T-cell (primary cell): ENCODE measurements around the gene MCHR1. TPM values are rescaled to one million over a fixed set of nuclear protein-coding genes. Genes with fewer than 3 reads are reported as not detected.

ENCODE experiments used
- ATAC-seq, 4 experiments: fragments of 200-7000 bp in 3 of 4; fragments of 150-1000 bp in 1 of 4; cut with Tn5 transposase; replicated peaks in 1 of 4; 1 replicate in 3 of 4; 2 replicates in 1 of 4; pipeline ENCODE4 v1.10.0; 2021; ENCODE audit warnings: moderate library complexity in 3 of 4, mild to moderate bottlenecking in 2 of 4, moderate number of reproducible peaks in 1 of 4
- CTCF ChIA-PET, 2 donors: fragments of 300-600 bp; sonication (Branson Sonifier 250); formaldehyde crosslinking; loops; one replicate each; lab custom pipeline; 2022; ENCODE audit warnings: antibody characterized with exemption in 2 of 2; lab: Charles Lee
- POLR2A ChIA-PET, 2 donors: fragments of 300-600 bp; sonication (Branson Sonifier 250); formaldehyde crosslinking; loops; one replicate each; lab custom pipeline; 2022; ENCODE audit warnings: antibody characterized with exemption in 2 of 2; lab: Charles Lee
- DNase-seq, 35 experiments: peaks; one replicate each; pipeline versions ENCODE4 v3.0.0 to v3.0.0-alpha.2; 2013 to 2023
- H3K27ac ChIP-seq: one replicate; pipeline ENCODE4 v1.5.1; 2013; ENCODE audit warnings: low read length
- H3K27me3 ChIP-seq, 2 experiments: replicated peaks in 1 of 2; 1 replicate in 1 of 2; 2 replicates in 1 of 2; pipeline versions ENCODE4 v1.6.1 to v1.7.0; 2013; ENCODE audit warnings: low read length in 1 of 2, mixed read lengths in 1 of 2; ENCODE audit not compliant: control insufficient read depth in 2 of 2, insufficient read depth in 2 of 2; ENCODE audit errors: extremely low read depth in 1 of 2
- H3K36me3 ChIP-seq, 2 donors: 1 replicate in 1 of 2; 2 replicates in 1 of 2; pipeline versions ENCODE4 v1.6.1 to v1.7.0; 2013; ENCODE audit warnings: low read length in 1 of 2; ENCODE audit not compliant: control insufficient read depth in 2 of 2, insufficient read depth in 1 of 2; ENCODE audit errors: extremely low read depth in 1 of 2
- H3K4me1 ChIP-seq, 2 experiments: 1 replicate in 1 of 2; 2 replicates in 1 of 2; pipeline versions ENCODE4 v1.6.1 to v1.7.0; 2013; ENCODE audit warnings: low read length in 2 of 2, mixed read lengths in 1 of 2; ENCODE audit not compliant: insufficient read depth in 2 of 2, control insufficient read depth in 1 of 2; ENCODE audit errors: extremely low read depth in 1 of 2
- H3K4me3 ChIP-seq, 2 donors: 1 replicate in 1 of 2; 2 replicates in 1 of 2; pipeline versions ENCODE4 v1.5.1 to v1.7.0; 2013; ENCODE audit warnings: mild to moderate bottlenecking in 2 of 2, low read length in 1 of 2, moderate library complexity in 1 of 2; ENCODE audit not compliant: control insufficient read depth in 1 of 2; ENCODE audit errors: extremely low read depth in 1 of 2
- H3K9me3 ChIP-seq: 2 replicates; pipeline ENCODE4 v1.7.0; 2013
- H3K27ac Mint-ChIP-seq, 2 donors: one replicate each; pipeline ENCODE4 v1.8.0; 2020 to 2021; ENCODE audit warnings: mild to moderate bottlenecking in 2 of 2, mixed read lengths in 2 of 2
- H3K27me3 Mint-ChIP-seq, 2 donors: one replicate each; pipeline ENCODE4 v1.8.0; 2021 to 2022; ENCODE audit warnings: mixed read lengths in 2 of 2
- H3K36me3 Mint-ChIP-seq: one replicate; pipeline ENCODE4 v1.8.0; 2021; ENCODE audit warnings: mixed read lengths
- H3K4me1 Mint-ChIP-seq, 3 donors: one replicate each; pipeline ENCODE4 v1.8.0; 2020 to 2022; ENCODE audit warnings: mixed read lengths in 3 of 3, mild to moderate bottlenecking in 1 of 3
- H3K4me3 Mint-ChIP-seq, 3 donors: one replicate each; pipeline ENCODE4 v1.8.0; 2020 to 2022; ENCODE audit warnings: mild to moderate bottlenecking in 3 of 3, mixed read lengths in 3 of 3, moderate library complexity in 3 of 3
- H3K9me3 Mint-ChIP-seq, 3 donors: one replicate each; pipeline ENCODE4 v1.8.0; 2020 to 2022; ENCODE audit warnings: mixed read lengths in 3 of 3
- WGBS: methylation state at CpG from one replicate; pipeline ENCODE4 v1.1.5; 2013; ENCODE audit warnings: missing lambda C conversion rate; ENCODE audit not compliant: insufficient coverage; 5-methylcytosine and 5-hydroxymethylcytosine counted together
- total RNA-seq, 35 experiments: library from RNA in 6 of 35; stranded (reverse) in 6 of 35; fragments of 120-200 nt in 1 of 35; gene quantifications; one replicate each; pipeline versions ENCODE4 v1.2.1 to v1.2.4 and lab custom pipeline; 2013 to 2026

MCHR1 gene
- total RNA-seq, 5 donors from 2014 or later (not counting 1 experiment from before 2014, with no cell fraction given), result not detected

GRCh38 chr22:40665312-40665711 is 14.0 kb upstream of the MCHR1 start:
- Histone ChIP-seq H3K4me1 (no peaks in the 10 kb centered on the region), H3K36me3 (no peaks in the 10 kb centered on the region), H3K27me3 (peaks cover 0 to 5% of the 10 kb centered on the region in 2 experiments), H3K27ac (no peak overlapping the region), H3K4me3 (no peak overlapping the region), H3K9me3 (no peaks in the 10 kb centered on the region)
- Mint-ChIP-seq H3K27ac (no peak overlapping the region), H3K4me3 (no peak overlapping the region), H3K4me1 (peaks cover 10 to 14% (median 11%) of the 10 kb centered on the region in 3 donors), H3K9me3 (no peaks in the 10 kb centered on the region), H3K27me3 (no peaks in the 10 kb centered on the region), H3K36me3 (no peaks in the 10 kb centered on the region)
- 84% methylated on average over 2 of the region's 4 CpGs for WGBS
- ATAC-seq (no peak), DNase-seq (no peak)
- ChIA-PET CTCF (no interaction called here), POLR2A (interaction anchor here in 1 of 2 donors (0.6 kb wide), 1 partner anchor 21 kb away, joined by 5 read pairs; no protein-coding TSS in a partner anchor)

GRCh38 chr22:40666151-40666848 is 13.0 kb upstream of the MCHR1 start:
- Mint-ChIP-seq H3K9me3 (no peaks in the 10 kb centered on the region), H3K4me3 (no peak overlapping the region), H3K27me3 (no peaks in the 10 kb centered on the region), H3K36me3 (no peaks in the 10 kb centered on the region), H3K27ac (no peak overlapping the region), H3K4me1 (peaks cover 10 to 14% (median 11%) of the 10 kb centered on the region in 3 donors)
- POLR2A ChIA-PET, result no interaction called here
- ATAC-seq (no peak), DNase-seq (no peak)
- H3K4me3 ChIP-seq, result no peak overlapping the region
- no peak overlapping the region for H3K27ac ChIP-seq
- CTCF ChIA-PET, result no interaction called here
- H3K4me1 ChIP-seq, result no peaks in the 10 kb centered on the region
- peaks cover 0 to 5% of the 10 kb centered on the region in 2 experiments for H3K27me3 ChIP-seq
- H3K36me3 ChIP-seq, result no peaks in the 10 kb centered on the region
- 73% methylated on average over 4 of the region's 7 CpGs for WGBS
- no peaks in the 10 kb centered on the region for H3K9me3 ChIP-seq

GRCh38 chr22:40668611-40669411 is 10.5 kb upstream of the MCHR1 start:
- Histone ChIP-seq H3K36me3 (no peaks in the 10 kb centered on the region), H3K27me3 (peaks cover 0 to 2% of the 10 kb centered on the region in 2 experiments), H3K4me3 (no peak overlapping the region), H3K27ac (no peak overlapping the region), H3K4me1 (no peaks in the 10 kb centered on the region), H3K9me3 (no peaks in the 10 kb centered on the region)
- ATAC-seq, result peak in 2 of 4 experiments; percentile 41 to 52
- H3K4me1 Mint-ChIP-seq, result peaks cover 10 to 14% (median 11%) of the 10 kb centered on the region in 3 donors
- ChIA-PET POLR2A (no interaction called here), CTCF (no interaction called here)
- H3K9me3 Mint-ChIP-seq, result no peaks in the 10 kb centered on the region
- no peak for DNase-seq
- WGBS, result 83% methylated on average over 2 of the region's 11 CpGs
- H3K27ac Mint-ChIP-seq, result peak overlapping the region in 1 of 2 donors; percentile 86
- no peak overlapping the region for H3K4me3 Mint-ChIP-seq
- H3K36me3 Mint-ChIP-seq, result no peaks in the 10 kb centered on the region
- H3K27me3 Mint-ChIP-seq, result no peaks in the 10 kb centered on the region

- ATAC-seq (no peak), DNase-seq (no peak)
- Histone ChIP-seq H3K27me3 (no peaks in the 10 kb centered on the region), H3K4me1 (no peaks in the 10 kb centered on the region), H3K27ac (no peak overlapping the region), H3K9me3 (no peaks in the 10 kb centered on the region), H3K36me3 (no peaks in the 10 kb centered on the region), H3K4me3 (no peak overlapping the region)
- H3K36me3 Mint-ChIP-seq, result no peaks in the 10 kb centered on the region
- no CpG with 5 or more reads among the region's 2 CpGs for WGBS
- CTCF ChIA-PET, result interaction anchor here in 1 of 2 donors (0.5 to 0.8 kb wide), 2 partner anchors 24 to 792 kb away, joined by 3 to 4 read pairs; no protein-coding TSS in a partner anchor
- peaks cover 10 to 14% (median 11%) of the 10 kb centered on the region in 3 donors for H3K4me1 Mint-ChIP-seq
- H3K27me3 Mint-ChIP-seq, result no peaks in the 10 kb centered on the region
- no peak overlapping the region for H3K27ac Mint-ChIP-seq
- H3K9me3 Mint-ChIP-seq, result no peaks in the 10 kb centered on the region
- no peak overlapping the region for H3K4me3 Mint-ChIP-seq
- POLR2A ChIA-PET, result no interaction called here
Observed at GRCh38 chr22:40670058-40670457, 9.2 kb upstream of the MCHR1 start.

GRCh38 chr22:40671369-40671768 is 7.9 kb upstream of the MCHR1 start:
- Mint-ChIP-seq H3K36me3 (no peaks in the 10 kb centered on the region), H3K9me3 (no peaks in the 10 kb centered on the region), H3K27me3 (no peaks in the 10 kb centered on the region), H3K4me1 (peaks cover 10 to 14% (median 11%) of the 10 kb centered on the region in 3 donors), H3K4me3 (no peak overlapping the region), H3K27ac (no peak overlapping the region)
- H3K27ac ChIP-seq, result no peak overlapping the region
- DNase-seq, result no peak
- ChIA-PET CTCF (interaction anchor here in 1 of 2 donors (0.6 kb wide), 1 partner anchor 444 kb away, joined by 3 read pairs; no protein-coding TSS in a partner anchor), POLR2A (no interaction called here)
- 97% methylated on average over 13 of the region's 13 CpGs for WGBS
- H3K4me1 ChIP-seq, result no peaks in the 10 kb centered on the region
- no peaks in the 10 kb centered on the region for H3K36me3 ChIP-seq
- no peak for ATAC-seq
- no peaks in the 10 kb centered on the region for H3K9me3 ChIP-seq
- no peaks in the 10 kb centered on the region for H3K27me3 ChIP-seq
- no peak overlapping the region for H3K4me3 ChIP-seq

- ATAC-seq, result no peak
- Mint-ChIP-seq H3K27ac (no peak overlapping the region), H3K9me3 (no peaks in the 10 kb centered on the region), H3K36me3 (no peaks in the 10 kb centered on the region), H3K4me3 (no peak overlapping the region), H3K27me3 (no peaks in the 10 kb centered on the region), H3K4me1 (peaks cover 10 to 14% (median 11%) of the 10 kb centered on the region in 3 donors)
- no peak overlapping the region for H3K27ac ChIP-seq
- WGBS, result 97% methylated on average over 5 of the region's 7 CpGs
- no peaks in the 10 kb centered on the region for H3K27me3 ChIP-seq
- POLR2A ChIA-PET, result no interaction called here
- H3K4me1 ChIP-seq, result no peaks in the 10 kb centered on the region
- H3K9me3 ChIP-seq, result no peaks in the 10 kb centered on the region
- CTCF ChIA-PET, result interaction anchor here in 1 of 2 donors (0.6 kb wide), 1 partner anchor 445 kb away, joined by 3 read pairs; no protein-coding TSS in a partner anchor
- no peak for DNase-seq
- no peaks in the 10 kb centered on the region for H3K36me3 ChIP-seq
- H3K4me3 ChIP-seq, result no peak overlapping the region
Observed at GRCh38 chr22:40671796-40672360, 7.4 kb upstream of the MCHR1 start.
